ENCODE results near the gene ADRB1. TPM values are rescaled to one million over a fixed set of nuclear protein-coding genes. Genes with fewer than 3 reads are reported as not detected.

ADRB1 gene
- total RNA-seq, 1 donor from 2014 or later, result 26.4 TPM

GRCh38 chr10:114045136-114046086 is 1.7 kb downstream of the ADRB1 start:
- intact Hi-C loops (cut with DNase I), result loop anchor here (2.0 kb wide), 1 partner anchor 191 kb away; the partner anchor contains the start of genes DCLRE1A and NHLRC2
- DNase-seq (ENCODE audit: low spot score), result no peak

GRCh38 chr10:114046087-114046458 is 2.4 kb downstream of the ADRB1 start:
- intact Hi-C loops (cut with DNase I), result no loop called here
- no peak for DNase-seq (ENCODE audit: low spot score)

- intact Hi-C loops (cut with DNase I), result loop anchor here (2.0 kb wide), 1 partner anchor 14 kb away; no protein-coding TSS in a partner anchor
- DNase-seq (ENCODE audit: low spot score), result no peak
These were observed 4.8 kb downstream of the ADRB1 start for GRCh38 chr10:114048472-114048871.

- intact Hi-C loops (cut with DNase I), result no loop called here
- DNase-seq (ENCODE audit: low spot score), result no peak
These were observed 8.0 kb downstream of the ADRB1 start for GRCh38 chr10:114051714-114052113.

GRCh38 chr10:114052255-114052654 is 8.6 kb downstream of the ADRB1 start:
- DNase-seq (ENCODE audit: low spot score), result no peak
- intact Hi-C loops (cut with DNase I), result no loop called here

- intact Hi-C loops (cut with DNase I), result no loop called here
- DNase-seq (ENCODE audit: low spot score), result no peak
These were observed 10.3 kb downstream of the ADRB1 start for GRCh38 chr10:114053946-114054345.

GRCh38 chr10:114057855-114058254 is 14.2 kb downstream of the ADRB1 start:
- intact Hi-C loops (cut with DNase I), result no loop called here
- no peak for DNase-seq (ENCODE audit: low spot score)

GRCh38 chr10:114058297-114058696 is 14.6 kb downstream of the ADRB1 start:
- intact Hi-C loops (cut with DNase I), result no loop called here
- DNase-seq (ENCODE audit: low spot score), result no peak

GRCh38 chr10:114059561-114059960 is 15.9 kb downstream of the ADRB1 start:
- intact Hi-C loops (cut with DNase I), result no loop called here

GRCh38 chr10:114060456-114060855 is 16.8 kb downstream of the ADRB1 start:
- no peak for DNase-seq (ENCODE audit: low spot score)
- intact Hi-C loops (cut with DNase I), result loop anchor here (5.0 kb wide), 1 partner anchor 203 kb away; no protein-coding TSS in a partner anchor

More at GRCh38 chr10:114059561-114059960, 15.9 kb downstream of the ADRB1 start:
- no peak for DNase-seq (ENCODE audit: low spot score)

- no peak for DNase-seq (ENCODE audit: low spot score)
- intact Hi-C loops (cut with DNase I), result loop anchor here (5.0 kb wide), 1 partner anchor 204 kb away; no protein-coding TSS in a partner anchor
These were observed 17.5 kb downstream of the ADRB1 start for GRCh38 chr10:114061148-114061547.

- DNase-seq (ENCODE audit: low spot score), result no peak
- intact Hi-C loops (cut with DNase I), result loop anchor here (2.0 to 5.0 kb wide), 2 partner anchors 13 to 204 kb away; no protein-coding TSS in a partner anchor
These were observed 18.1 kb downstream of the ADRB1 start for GRCh38 chr10:114061789-114062188.

- intact Hi-C loops (cut with DNase I), result loop anchor here (5.0 kb wide), 1 partner anchor 207 kb away; no protein-coding TSS in a partner anchor
- DNase-seq (ENCODE audit: low spot score), result no peak
These were observed 20.7 kb downstream of the ADRB1 start for GRCh38 chr10:114064151-114065048.

- intact Hi-C loops (cut with DNase I), result no loop called here
- no peak for DNase-seq (ENCODE audit: low spot score)
These were observed 21.4 kb downstream of the ADRB1 start for GRCh38 chr10:114065049-114065435.

GRCh38 chr10:114068054-114068707 is 24.5 kb downstream of the ADRB1 start:
- intact Hi-C loops (cut with DNase I), result no loop called here
- no peak for DNase-seq (ENCODE audit: low spot score)

GRCh38 chr10:114070710-114071109 is 27.0 kb downstream of the ADRB1 start:
- intact Hi-C loops (cut with DNase I), result no loop called here

GRCh38 chr10:114071178-114071577 is 27.5 kb downstream of the ADRB1 start:
- intact Hi-C loops (cut with DNase I), result no loop called here
- DNase-seq (ENCODE audit: low spot score), result no peak

More at GRCh38 chr10:114070710-114071109, 27.0 kb downstream of the ADRB1 start:
- DNase-seq (ENCODE audit: low spot score), result no peak

- no peak for DNase-seq (ENCODE audit: low spot score)
- intact Hi-C loops (cut with DNase I), result no loop called here
These were observed 29.9 kb downstream of the ADRB1 start for GRCh38 chr10:114073395-114074186.

- DNase-seq (ENCODE audit: low spot score), result no peak
- intact Hi-C loops (cut with DNase I), result no loop called here
These were observed 31.4 kb downstream of the ADRB1 start for GRCh38 chr10:114075093-114075492.

Data from cardiac septum (tissue), 1 donor.